Hematopoietic multipotent progenitor cell treated with erythropoietin and hydrocortisone succinate and interleukin-3 and kit ligand, for 4 days (in vitro differentiated cells): ENCODE data around the gene TTC33.

Source experiments
- DNase-seq: peaks from one replicate; pipeline ENCODE4 v3.0.0-alpha.2; 2015

The TTC33 gene

DNA sequence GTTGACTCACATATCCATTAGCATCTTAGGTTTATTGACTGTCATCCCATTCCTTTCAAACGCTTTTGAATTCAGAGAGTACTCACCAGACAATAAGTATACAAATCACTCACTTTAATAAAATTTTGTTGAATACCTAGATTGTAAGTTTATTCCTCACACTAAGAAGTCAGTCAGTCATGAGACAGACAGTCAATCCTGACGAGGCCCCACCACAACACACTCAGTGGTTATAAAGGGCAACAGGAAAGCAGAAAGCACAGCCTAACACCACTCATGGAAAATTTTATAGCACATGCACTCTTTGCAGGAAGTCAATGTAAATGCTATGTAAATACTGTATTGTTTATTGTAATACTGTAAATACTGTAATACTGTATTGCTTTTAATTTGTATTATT lies 252.3 kb downstream of the TTC33 start:
- peak; percentile 24 for DNase-seq

DNA sequence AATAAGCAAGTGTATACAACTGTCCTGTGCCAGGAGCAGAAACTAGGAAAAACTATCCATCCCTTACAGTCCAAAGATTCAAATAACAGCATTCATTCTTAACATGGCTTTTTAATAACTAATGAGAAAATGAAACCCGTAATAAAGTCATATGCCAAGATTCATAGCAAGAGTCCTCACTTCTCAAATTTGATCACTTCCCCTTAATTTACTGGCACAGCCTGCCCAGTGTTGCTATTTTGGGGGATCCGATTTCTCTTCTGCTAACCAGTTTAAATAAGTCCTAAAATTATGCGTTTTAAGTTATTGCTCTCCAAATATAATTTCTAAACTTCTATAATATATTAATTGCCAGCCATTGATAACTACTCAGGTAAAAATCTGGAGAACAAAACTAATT lies 253.0 kb downstream of the TTC33 start:
- peak; percentile 45 for DNase-seq

DNA sequence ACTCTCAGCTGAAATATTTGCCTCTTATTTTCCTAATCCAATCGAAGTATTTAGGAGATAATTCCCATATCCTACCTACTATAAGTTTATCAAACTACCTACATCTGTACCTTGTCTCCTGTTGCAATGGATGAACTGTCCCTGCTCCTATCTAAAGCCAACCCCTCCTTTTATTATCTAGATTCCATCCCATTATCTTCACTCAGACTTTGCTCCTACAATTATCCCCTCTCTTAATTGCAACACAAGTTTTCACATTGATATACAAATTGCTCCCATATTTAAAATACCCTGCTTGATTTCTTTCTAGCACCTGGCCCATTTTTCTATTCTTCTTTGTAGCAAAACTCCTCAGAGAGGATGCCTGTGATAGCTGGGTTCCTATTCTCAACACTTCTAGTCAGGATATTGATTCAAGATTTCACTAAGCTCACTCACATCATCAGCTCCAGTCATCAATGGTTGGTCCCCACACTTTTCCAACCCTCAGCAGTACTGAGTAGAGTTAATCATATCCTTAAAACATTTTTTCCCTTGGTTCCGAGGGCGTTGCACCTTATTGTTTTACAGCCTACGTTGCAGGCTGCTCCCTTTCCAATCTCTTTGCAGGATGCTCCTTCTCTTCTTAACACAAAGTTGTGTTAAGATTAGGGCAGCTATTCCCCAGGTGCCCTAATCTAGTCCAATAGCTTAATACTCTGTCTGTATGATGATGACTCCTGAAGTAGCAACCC lies 253.9 kb downstream of the TTC33 start:
- no peak for DNase-seq

DNA sequence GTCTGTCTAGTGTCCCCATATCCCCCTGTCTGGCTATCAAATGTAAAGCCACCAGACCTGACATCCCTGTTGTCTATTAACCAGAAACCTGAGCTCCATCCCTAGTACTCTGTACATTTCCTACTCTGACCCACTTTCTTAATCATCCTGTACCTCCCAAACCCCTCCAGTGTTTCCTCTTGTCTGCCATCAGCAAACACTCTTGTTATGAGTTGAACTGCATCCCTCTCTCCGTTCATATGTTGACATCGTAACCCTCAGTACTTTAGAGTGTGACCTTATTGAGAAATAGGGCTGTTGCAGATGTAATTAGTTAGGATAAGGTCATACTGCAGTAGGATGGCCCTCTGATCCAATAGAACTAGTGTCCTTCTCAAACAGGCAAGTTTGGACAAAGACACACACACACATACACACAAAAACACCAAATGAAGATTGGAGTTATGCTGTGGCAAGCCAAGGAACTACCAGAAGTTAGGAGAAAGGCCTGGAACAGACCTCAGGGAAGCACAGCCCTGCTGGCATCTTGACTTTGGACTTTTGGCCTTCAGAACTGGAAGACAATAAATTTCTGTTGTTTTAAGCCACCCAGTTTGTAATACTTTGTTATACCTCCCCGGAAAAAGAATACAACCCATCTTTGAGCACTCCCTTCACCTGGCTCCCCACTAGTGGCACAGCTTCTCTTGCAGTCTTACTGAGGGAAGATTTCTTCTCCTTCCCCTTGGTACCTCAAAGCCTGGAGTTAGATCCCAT lies 256.1 kb downstream of the TTC33 start:
- no peak for DNase-seq

DNA sequence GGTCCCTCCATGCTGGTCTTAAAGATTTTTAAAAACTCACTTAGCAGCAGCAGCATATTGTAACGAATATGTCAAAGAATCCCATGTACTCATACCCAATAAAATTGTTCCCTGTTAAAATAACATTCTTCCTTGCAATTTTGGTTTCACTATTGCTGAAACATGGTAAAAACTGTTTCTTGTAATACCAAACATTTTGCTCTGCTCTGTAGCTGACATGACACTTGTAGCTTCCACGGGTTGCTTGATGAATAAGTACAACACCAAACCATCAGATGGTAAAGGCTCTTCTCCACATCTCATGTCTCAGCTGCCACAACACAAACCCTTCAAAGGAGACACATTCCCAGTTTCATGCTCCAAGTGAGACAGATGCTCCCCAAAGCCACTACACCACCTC lies 256.8 kb downstream of the TTC33 start:
- no peak for DNase-seq

DNA sequence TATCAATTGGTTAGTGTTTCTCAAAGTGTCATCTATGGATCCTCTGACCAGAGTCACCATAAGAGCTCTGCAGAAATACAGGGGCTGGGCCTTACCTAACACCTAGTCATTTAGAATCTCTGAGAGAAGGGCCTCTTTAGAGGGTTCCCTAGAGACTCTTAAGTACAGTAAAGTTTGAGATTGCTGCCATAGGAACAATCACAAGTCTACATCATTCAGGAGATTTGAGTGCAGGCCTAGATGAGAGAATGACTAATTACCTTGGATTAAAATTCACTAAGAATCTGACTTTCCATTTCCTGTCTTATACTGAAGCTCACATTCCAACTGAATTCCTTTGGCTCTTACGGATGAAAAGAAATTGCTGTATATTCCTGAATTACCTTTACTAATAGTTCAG lies 258.2 kb downstream of the TTC33 start:
- DNase-seq: no peak

DNA sequence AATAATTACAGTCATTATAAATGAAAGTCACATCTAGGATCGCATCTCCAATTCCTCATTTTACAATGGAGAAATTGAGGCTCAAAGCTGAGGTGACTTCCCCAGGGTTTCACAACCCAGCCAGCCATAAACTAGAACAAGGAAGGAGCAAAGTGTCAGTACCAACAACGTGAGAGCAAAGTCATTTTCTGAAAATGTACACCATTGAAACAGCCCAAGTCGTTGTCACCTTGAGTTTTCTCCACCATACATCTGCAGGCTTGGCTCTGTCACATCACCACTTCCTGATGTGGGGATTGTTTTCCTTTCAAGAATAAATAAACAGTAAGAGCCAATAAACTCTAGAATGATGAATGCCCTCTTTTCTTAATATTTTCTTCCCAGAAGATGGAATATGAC lies 260.5 kb downstream of the TTC33 start:
- DNase-seq: no peak

DNA sequence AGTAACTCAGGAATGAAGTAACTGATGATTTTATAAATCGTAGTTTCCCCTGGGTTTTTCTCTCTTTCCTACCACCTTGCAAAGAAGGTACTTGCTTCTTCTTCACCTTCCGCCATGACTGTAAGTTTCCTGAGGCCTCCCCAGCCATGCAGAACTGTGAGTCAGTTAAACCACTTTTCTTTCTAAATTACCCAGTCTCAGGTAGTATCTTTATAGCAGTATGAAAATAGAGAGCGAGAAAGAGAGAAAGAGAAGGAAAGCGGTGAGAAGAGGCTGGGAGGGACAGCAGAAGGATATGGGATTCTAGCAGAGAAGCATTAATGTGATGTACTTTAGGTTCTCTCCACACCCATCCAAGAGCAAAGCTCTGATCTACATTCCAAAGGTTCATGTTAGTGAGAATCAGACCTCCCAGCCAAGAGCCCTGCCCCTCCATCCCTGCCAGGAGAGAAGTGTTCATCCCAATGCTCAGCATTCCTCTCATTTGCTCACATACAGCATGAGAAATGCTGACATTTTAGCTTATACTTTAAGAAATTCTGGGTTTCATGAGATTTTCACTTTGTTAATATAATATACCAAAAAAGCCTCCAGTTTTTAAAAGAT lies 261.0 kb downstream of the TTC33 start:
- no peak for DNase-seq

DNA sequence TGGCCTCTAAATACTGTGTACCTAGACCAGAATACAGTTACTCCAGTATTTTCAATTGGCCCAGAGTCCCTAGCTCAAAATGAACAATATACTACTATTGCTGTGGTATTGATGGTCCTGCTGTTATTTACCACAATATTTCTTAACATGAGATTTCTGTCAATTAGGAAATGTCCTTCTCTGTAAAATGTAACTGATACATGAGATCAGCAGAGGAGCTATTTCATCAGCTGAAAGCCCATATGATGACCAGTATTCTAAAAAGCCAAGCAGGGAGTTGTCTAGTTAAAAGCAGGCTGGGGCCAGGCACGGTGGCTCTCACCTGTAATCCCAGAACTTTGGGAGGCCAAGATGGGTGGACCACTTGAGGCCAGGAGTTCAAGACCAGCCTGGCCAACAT lies 263.7 kb downstream of the TTC33 start:
- DNase-seq: peak; percentile 48

DNA sequence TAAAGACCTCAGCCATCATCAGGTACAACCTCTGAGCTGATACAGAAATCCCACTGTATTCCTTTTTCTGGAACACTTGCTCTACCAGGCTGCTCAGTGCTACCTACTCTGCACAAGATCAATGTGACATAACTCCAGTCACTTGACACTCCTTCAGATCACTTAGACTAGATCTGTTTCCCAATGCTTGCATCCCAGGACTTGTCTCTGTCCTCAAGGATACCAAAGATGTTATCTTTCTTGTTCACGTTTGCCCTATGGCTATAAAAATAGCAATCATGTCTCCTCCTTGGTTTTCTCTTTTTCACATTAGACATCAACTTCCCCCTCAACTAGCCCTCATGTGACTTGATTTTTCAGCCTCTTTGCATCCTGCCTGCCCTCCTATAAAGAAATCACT lies 264.1 kb downstream of the TTC33 start:
- no peak for DNase-seq

DNA sequence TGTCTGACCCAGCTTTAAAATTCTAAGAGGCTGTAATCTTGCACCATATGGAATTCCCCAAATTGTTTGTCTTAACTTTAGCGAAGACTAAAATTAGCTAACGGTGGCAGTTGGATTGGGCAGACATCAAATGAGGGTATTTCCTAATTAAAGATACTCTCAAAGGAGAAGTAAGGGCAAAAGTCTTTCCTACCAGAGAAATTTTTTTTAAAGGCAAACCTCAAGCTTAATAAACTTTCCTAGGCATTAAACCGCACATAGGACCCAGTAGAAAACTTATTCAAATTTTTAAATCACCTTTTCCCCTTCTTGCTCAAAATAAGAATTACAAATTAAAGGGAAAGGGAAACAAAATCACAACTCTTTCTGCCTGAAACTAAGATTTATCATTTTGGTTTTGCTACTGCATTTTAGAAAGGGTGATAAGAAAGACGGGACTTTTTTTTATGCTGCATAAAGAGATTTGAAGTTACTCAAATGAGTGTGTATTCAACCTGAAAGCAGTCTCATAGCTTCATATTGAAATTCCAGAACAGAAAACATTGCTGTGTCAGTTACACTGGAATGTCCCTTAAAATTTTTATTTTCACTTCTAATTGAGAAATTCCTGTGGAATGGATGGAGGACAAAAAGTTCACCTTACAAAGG lies 265.2 kb downstream of the TTC33 start:
- DNase-seq: peak; percentile 35

DNA sequence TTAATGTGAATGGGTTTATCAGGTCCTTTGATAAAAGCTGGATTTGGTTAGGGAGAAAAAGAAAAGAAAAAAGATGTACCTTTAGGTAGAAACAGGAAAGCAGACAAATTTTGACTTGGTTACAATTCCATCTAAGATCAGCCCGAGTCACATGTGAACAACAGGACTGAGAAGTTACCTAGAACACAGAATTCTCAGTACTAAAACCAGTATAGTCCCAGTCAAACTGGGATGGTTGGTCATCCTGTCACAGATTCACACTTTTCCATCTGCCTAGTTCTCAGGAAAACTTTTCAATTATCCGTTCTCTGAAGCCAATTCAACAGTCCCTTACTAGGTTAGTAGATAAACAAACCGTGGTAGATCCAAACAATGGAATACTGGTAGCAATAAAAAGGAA lies 266.3 kb downstream of the TTC33 start:
- DNase-seq: no peak

DNA sequence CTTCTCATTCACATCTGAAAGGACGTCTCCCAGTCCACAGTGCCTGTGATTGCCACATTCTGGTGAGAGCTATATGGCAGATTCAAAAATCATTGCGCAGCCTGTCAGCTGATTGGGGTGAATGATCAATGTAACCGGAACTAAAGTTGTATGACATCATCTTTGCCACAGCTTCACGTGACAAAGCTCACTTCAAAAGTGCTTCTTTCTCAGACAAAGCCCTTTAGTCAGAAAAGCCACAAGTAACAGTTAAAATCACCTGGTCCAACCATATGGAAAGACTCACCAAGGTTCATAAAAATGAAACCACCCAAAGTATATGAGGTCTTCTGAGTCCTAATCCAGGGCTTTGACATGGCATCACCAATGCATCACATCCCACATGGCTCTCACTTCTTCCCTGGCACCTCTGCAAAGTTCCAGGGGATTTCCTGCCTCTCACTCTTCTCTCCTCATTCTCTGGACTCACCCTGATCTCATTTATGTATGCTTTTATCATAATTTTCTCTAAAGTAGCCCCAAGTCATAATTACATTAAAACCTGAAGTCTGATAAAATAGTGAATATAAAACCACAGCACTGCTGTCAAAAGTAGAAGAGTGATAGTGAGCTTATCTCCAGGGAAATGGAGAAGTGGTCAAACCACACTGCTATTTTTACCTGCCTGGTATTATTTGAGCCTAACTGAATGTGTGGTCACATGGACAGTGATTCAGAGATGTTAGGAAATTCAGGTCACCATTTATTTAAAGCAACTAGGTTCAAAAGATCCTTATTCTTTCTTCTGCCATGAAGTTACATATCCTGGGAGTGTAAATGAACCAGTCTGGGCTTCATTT lies 269.1 kb downstream of the TTC33 start:
- DNase-seq: peak; percentile 91

DNA sequence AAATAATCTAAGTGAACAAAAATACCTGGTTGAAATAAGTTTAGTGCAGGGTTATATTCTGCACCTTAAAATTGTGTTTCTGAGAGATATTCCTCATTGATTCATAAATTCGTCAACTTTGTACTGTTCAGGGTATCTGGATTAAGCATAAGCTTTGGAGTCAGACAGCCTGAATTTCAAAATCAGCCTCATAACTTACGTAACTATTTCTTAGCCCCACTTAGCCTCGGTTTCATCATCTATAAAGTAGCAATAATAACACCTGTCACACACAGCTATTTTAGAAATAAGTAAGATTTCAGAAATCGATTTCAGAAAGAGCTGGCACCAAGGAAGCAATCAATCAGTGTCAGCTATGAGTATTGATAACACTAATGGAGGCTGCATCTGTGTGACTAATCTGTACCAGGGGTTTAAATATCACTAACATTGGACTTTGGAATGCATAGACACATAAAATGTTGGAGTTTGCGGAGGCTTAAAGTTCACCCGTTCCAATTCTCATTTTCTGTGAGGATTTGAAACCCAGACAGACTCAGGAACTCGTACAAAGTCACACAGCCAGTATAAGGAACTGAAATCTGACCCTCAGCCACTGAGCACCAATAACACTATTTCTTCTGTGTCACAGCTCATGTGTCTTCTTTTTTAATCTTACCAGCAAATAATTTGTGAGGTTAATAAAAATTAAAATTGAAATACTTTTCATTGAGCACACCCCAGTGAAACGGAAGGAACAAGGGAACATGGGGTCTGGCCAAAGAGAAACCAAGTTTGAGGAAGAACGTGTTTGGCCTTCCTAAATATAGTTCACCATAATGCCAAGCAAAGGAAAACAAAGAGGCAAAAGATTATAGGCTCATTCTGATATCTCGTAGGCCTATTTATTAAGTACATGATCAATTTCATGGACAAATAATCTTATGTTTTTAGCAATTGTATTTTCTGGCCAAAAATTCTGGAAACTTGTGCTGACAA lies 270.5 kb downstream of the TTC33 start:
- peak; percentile 46 for DNase-seq

DNA sequence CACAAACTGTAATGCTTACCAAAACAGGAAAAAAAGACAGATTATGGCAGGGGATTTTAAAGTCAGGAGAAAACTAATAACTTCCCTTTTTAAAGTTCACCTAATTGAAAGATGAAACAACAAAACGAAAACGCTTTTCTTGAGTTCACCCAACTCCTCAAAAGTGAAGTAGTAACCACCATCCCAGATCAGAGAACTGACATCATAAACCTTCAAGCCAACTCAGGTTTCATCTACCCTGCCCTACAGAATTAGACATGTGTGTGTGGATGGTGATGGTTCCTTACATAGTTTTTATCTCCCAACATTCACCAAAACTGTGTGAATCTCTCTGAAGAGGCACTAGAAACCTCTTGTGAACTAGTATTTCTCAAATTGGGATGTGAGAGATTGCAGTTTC lies 271.3 kb downstream of the TTC33 start:
- peak; percentile 28 for DNase-seq

DNA sequence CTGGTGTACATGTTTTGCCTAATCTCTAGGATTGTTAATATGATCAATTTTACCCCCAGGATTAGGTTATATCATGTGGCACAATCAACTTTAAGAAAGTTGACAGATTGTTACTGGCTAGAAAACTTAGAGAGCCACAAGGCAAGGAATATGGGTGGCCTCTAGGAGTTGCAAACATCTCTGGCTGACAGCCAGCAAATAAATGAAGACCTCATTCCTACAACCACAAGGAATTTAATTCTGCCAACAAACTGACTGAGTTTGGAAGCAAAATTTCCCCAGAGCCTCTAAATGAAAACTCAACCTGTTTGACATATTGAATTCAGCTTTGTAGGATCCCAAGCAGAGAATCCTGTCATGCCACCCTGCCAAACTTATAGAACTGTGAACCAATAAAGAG lies 272.4 kb downstream of the TTC33 start:
- DNase-seq: no peak

DNA sequence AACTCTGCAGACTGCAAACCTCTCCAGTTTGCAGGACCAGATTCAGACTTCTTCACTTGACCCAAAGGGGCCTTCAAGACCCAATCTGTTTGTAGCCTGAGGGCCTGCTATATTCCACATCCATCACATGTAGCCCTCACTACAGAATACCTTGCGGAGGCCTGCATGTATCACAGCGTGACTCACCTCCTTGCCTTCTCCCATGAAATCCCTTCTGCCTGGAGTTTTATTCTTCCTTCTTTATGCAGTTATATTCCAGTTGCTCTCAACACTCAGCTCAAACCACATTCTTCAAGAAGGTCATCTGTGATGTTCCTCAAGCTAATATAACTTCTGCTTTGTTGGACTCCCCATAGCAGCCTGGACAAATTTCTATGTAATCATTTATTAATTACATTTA lies 274.5 kb downstream of the TTC33 start:
- no peak for DNase-seq

DNA sequence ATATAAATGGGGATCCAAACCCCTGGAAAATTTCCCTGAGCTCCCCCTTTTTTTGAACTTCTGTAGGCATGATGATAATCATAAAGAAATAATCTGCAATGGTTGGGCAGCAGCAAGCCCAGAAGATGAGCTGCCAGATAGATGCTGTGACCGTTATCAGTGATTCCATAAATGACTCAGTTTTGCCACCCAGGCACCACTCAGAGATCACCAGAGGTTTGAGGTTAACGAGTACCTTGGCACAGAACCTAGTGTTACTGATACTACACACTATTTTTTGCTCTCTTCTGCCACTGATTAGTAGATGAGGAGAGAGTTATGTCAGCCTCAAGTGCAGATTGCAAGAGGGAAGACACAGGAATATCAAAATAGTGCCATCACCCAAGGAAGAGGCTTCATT lies 275.4 kb downstream of the TTC33 start:
- peak; percentile 25 for DNase-seq

DNA sequence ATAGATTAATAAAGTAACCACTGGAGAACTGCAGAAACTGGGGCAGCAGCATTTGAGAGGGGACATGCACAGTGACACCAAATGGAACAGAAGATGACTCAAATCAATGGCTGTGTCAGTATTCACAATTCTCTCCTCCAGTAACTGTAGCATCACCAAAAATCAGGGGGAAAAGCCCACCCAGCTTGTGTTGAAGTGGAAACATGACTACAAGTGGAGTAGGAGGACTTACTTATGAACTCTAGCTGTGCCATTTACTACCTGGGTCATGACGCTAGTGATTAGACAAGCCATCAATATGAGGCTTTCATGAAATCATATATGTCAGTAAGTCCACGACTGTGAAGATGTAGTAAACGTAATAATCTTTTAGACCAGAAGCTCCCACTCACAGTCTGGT lies 275.8 kb downstream of the TTC33 start:
- DNase-seq: no peak

DNA sequence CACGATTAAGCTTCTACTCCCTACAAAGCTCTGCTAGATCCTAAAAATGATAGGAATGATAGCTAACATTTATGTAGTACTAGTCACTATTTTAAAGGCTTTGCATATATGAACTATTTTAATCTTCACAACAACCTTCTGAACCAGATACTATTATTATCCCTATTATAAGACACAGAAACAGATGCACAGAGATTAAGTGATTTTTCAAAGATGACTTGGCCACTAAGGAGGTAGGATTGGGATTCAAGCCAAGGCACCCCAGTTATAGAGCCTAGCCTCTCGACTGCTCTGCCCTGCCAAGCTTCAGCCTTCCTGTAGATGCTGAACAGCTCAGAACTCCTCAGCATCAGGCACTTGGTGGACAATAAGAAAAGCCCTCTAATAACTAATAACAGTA lies 277.0 kb downstream of the TTC33 start:
- DNase-seq: no peak

DNA sequence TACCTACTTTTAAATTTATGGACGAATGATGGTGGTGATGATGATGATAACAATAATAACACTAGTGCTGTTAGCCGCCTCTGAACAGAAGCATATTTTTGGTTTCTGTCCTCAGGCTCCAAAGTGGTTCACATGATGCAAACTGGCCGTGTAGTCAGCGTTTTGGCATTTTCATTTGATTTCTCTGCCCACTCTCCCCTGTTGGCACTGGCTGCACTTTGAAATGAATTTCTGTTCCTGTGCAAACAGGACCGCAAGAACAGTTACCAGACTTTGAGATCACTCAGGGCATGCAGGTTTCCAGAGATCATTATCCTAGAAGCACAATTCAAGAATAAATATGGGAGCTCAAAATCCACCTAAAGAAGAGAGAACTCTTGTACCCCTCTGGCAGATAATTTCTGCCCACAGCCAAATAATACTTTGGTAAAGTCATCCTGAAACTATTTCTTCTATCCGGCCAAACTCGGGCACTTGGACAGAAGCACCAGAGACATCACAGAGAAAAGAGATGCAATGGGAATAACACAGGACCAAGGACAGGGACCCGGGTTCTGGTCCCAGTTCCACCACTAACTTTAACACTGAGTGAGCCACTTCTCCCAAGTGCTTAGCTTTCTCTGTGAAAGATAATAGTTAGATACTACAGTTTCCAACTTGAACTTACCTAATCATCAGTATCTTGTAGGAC lies 277.8 kb downstream of the TTC33 start:
- no peak for DNase-seq
